Measurements from ENCODE around the gene RGS16. TPM values are rescaled to one million over a fixed set of nuclear protein-coding genes. Genes with fewer than 3 reads are reported as not detected.

Gene RGS16
- total and polyA plus RNA-seq, 2 donors (not counting 1 experiment from before 2014, with no cell fraction given): 3.3 to 11.4 TPM

GRCh38 chr1:182587093-182587492 is 17.1 kb downstream of the RGS16 start:
- Histone ChIP-seq H3K9ac (ENCODE audit: low read length) (no peak overlapping the region), H3K4me3 (ENCODE audit: control extremely low read depth in 1 of 5, extremely low read depth in 1 of 5, insufficient read depth in 1 of 5, low read depth in 2 of 5, low read length in 4 of 5) (no peak overlapping the region), H4K20me1 (ENCODE audit: control insufficient read depth, insufficient read depth, low read length, poor library complexity, severe bottlenecking) (peaks cover 10% of the 10 kb centered on the region), H2AFZ (ENCODE audit: insufficient read depth, low read depth, low read length, poor library complexity, severe bottlenecking) (no peak overlapping the region), H3K9me3 (ENCODE audit: control extremely low read depth in 1 of 3, control insufficient read depth in 2 of 3, insufficient read depth in 1 of 3, low read length in 2 of 3) (peaks cover 0 to 5% (median 1%) of the 10 kb centered on the region in 3 donors), H3K36me3 (replicated peaks in 1 of 2; ENCODE audit: control extremely low read depth in 1 of 2, control insufficient read depth in 1 of 2, extremely low read depth in 1 of 2, insufficient read depth in 2 of 2, low read length in 1 of 2) (peaks cover 0 to 31% of the 10 kb centered on the region in 2 experiments), H3K4me1 (ENCODE audit: control insufficient read depth in 2 of 2, insufficient read depth in 2 of 2, low read length in 2 of 2) (peaks cover 28 to 32% of the 10 kb centered on the region in 2 donors), H3K4me2 (replicated peaks; ENCODE audit: low read depth, low read length, poor library complexity, severe bottlenecking) (no peak overlapping the region), H3K27ac (ENCODE audit: low read length in 2 of 2) (no peak overlapping the region), H3K79me2 (ENCODE audit: control insufficient read depth, insufficient read depth, low read length) (peaks cover 46% of the 10 kb centered on the region), H3K27me3 (replicated peaks in 1 of 4; ENCODE audit: control extremely low read depth in 1 of 4, control insufficient read depth in 3 of 4, insufficient read depth in 4 of 4, low read length in 3 of 4) (no peaks in the 10 kb centered on the region)
- Mint-ChIP-seq H3K4me3 (no peak overlapping the region), H3K9me3 (ENCODE audit: insufficient read depth) (no peaks in the 10 kb centered on the region), H3K27ac (no peak overlapping the region), H3K4me1 (peaks cover 49% of the 10 kb centered on the region), H3K27me3 (no peaks in the 10 kb centered on the region)
- ChIA-PET CTCF (interaction anchor here (1.6 to 24.5 kb wide), 3 partner anchors 8 to 199 kb away, joined by 8 to 989 read pairs (median 27); partner anchors contain the start of gene NPL), POLR2A (interaction anchor here (0.7 to 0.8 kb wide), 2 partner anchors 12 to 295 kb away, joined by 3 to 4 read pairs; no protein-coding TSS in a partner anchor)
- WGBS (ENCODE audit: insufficient coverage): no CpG with 5 or more reads among the region's 1 CpG
- intact Hi-C loops (cut with micrococcal nuclease): no loop called here
- TF ChIP-seq, protein P1, sequence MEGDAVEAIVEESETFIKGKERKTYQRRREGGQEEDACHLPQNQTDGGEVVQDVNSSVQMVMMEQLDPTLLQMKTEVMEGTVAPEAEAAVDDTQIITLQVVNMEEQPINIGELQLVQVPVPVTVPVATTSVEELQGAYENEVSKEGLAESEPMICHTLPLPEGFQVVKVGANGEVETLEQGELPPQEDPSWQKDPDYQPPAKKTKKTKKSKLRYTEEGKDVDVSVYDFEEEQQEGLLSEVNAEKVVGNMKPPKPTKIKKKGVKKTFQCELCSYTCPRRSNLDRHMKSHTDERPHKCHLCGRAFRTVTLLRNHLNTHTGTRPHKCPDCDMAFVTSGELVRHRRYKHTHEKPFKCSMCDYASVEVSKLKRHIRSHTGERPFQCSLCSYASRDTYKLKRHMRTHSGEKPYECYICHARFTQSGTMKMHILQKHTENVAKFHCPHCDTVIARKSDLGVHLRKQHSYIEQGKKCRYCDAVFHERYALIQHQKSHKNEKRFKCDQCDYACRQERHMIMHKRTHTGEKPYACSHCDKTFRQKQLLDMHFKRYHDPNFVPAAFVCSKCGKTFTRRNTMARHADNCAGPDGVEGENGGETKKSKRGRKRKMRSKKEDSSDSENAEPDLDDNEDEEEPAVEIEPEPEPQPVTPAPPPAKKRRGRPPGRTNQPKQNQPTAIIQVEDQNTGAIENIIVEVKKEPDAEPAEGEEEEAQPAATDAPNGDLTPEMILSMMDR (IDR thresholded peaks at IDR 0.05): no peak
- TF ChIP-seq EZH2 (IDR thresholded peaks at IDR 0.05; ENCODE audit: borderline replicate concordance, insufficient read depth, low read depth, low read length, poor library complexity, severe bottlenecking): no peak
- no peak for ATAC-seq (ENCODE audit: low read depth)
- DNase-seq: no peak

GRCh38 chr1:182586380-182586779 is 17.8 kb downstream of the RGS16 start:
- ChIA-PET POLR2A (no interaction called here), CTCF (interaction anchor here (1.6 to 24.5 kb wide), 3 partner anchors 9 to 200 kb away, joined by 8 to 989 read pairs (median 27); partner anchors contain the start of gene NPL)
- Mint-ChIP-seq H3K4me1 (peaks cover 49% of the 10 kb centered on the region), H3K27ac (no peak overlapping the region), H3K4me3 (no peak overlapping the region), H3K9me3 (ENCODE audit: insufficient read depth) (no peaks in the 10 kb centered on the region), H3K27me3 (no peaks in the 10 kb centered on the region)
- peaks cover 0 to 5% (median 1%) of the 10 kb centered on the region in 3 donors for H3K9me3 ChIP-seq (ENCODE audit: control extremely low read depth in 1 of 3, control insufficient read depth in 2 of 3, insufficient read depth in 1 of 3, low read length in 2 of 3)
- TF ChIP-seq, protein P1 (IDR thresholded peaks at IDR 0.05): no peak
- no peak for TF ChIP-seq EZH2 (IDR thresholded peaks at IDR 0.05; ENCODE audit: borderline replicate concordance, insufficient read depth, low read depth, low read length, poor library complexity, severe bottlenecking)
- H3K4me2 ChIP-seq (replicated peaks; ENCODE audit: low read depth, low read length, poor library complexity, severe bottlenecking): no peak overlapping the region
- peaks cover 10% of the 10 kb centered on the region for H4K20me1 ChIP-seq (ENCODE audit: control insufficient read depth, insufficient read depth, low read length, poor library complexity, severe bottlenecking)
- no peak overlapping the region for H3K9ac ChIP-seq (ENCODE audit: low read length)
- no peak overlapping the region for H3K4me3 ChIP-seq (ENCODE audit: control extremely low read depth in 1 of 5, extremely low read depth in 1 of 5, insufficient read depth in 1 of 5, low read depth in 2 of 5, low read length in 4 of 5)
- H3K4me1 ChIP-seq (ENCODE audit: control insufficient read depth in 2 of 2, insufficient read depth in 2 of 2, low read length in 2 of 2): peaks cover 28 to 32% of the 10 kb centered on the region in 2 donors
- H3K27me3 ChIP-seq (replicated peaks in 1 of 4; ENCODE audit: control extremely low read depth in 1 of 4, control insufficient read depth in 3 of 4, insufficient read depth in 4 of 4, low read length in 3 of 4): no peaks in the 10 kb centered on the region
- WGBS (ENCODE audit: insufficient coverage): 98% methylated on average over 10 of the region's 11 CpGs
- peaks cover 0 to 38% of the 10 kb centered on the region in 2 experiments for H3K36me3 ChIP-seq (replicated peaks in 1 of 2; ENCODE audit: control extremely low read depth in 1 of 2, control insufficient read depth in 1 of 2, extremely low read depth in 1 of 2, insufficient read depth in 2 of 2, low read length in 1 of 2)
- peaks cover 46% of the 10 kb centered on the region for H3K79me2 ChIP-seq (ENCODE audit: control insufficient read depth, insufficient read depth, low read length)
- intact Hi-C loops (cut with micrococcal nuclease): no loop called here
- ATAC-seq (ENCODE audit: low read depth): no peak
- DNase-seq: no peak
- H3K27ac ChIP-seq (ENCODE audit: low read length in 2 of 2): no peak overlapping the region
- H2AFZ ChIP-seq (ENCODE audit: insufficient read depth, low read depth, low read length, poor library complexity, severe bottlenecking): no peak overlapping the region
